Left ventricle myocardium inferior (tissue), 1 donor: Measurements from ENCODE around the gene ARL3. TPM values are rescaled to one million over a fixed set of nuclear protein-coding genes. Genes with fewer than 3 reads are reported as not detected.

Experiments
- DNase-seq: peaks from one replicate; pipeline ENCODE4 v3.0.0-alpha.2; 2020
- H3K27ac ChIP-seq: fragments of 200-600 bp; replicated peaks from 2 replicates; pipeline ENCODE4 v1.8.0; 2021
- H3K27me3 ChIP-seq: fragments of 200-600 bp; 2 replicates; pipeline ENCODE4 v1.8.0; 2021; ENCODE audit warnings: low read depth
- H3K36me3 ChIP-seq: fragments of 200-600 bp; 2 replicates; pipeline ENCODE4 v1.8.0; 2021
- H3K4me1 ChIP-seq: fragments of 200-600 bp; 2 replicates; pipeline ENCODE4 v1.8.0; 2021
- H3K4me3 ChIP-seq: fragments of 200-600 bp; 2 replicates; pipeline ENCODE4 v1.8.0; 2021; ENCODE audit warnings: mild to moderate bottlenecking, moderate library complexity
- H3K9me3 ChIP-seq: fragments of 200-600 bp; replicated peaks from 2 replicates; pipeline ENCODE4 v1.8.0; 2021
- CTCF ChIP-seq: fragments of 200-600 bp; IDR thresholded peaks from 2 replicates; pipeline ENCODE4 v1.8.0; 2021; ENCODE audit warnings: antibody characterized with exemption, mild to moderate bottlenecking, borderline replicate concordance
- intact Hi-C: fragments of 100-400 bp; cut with micrococcal nuclease; formaldehyde crosslinking; loops from one replicate; pipeline ENCODE4 v1.11.0; 2022
- total RNA-seq: library from RNA; stranded (reverse); fragmentation: NEBNext Ultra II Directional; extraction: Animal tissue kit (Norgen Biotek cat#: 25700); gene quantifications from one replicate; pipeline ENCODE4 v1.2.1, GENCODE V29; 2021
- donor health status: DM: no; HTN: yes; CAD: no; lungs with severe emphysema.

Gene ARL3
- total RNA-seq, 1 donor from 2014 or later, result 13.4 TPM

- intact Hi-C loops, result no loop called here
- Histone ChIP-seq H3K27ac (peak overlapping the region; percentile 99), H3K27me3 (no peaks in the 10 kb centered on the region), H3K9me3 (no peaks in the 10 kb centered on the region), H3K36me3 (no peaks in the 10 kb centered on the region), H3K4me1 (peaks cover 46% of the 10 kb centered on the region), H3K4me3 (peak overlapping the region; percentile 82)
- no peak for TF ChIP-seq CTCF
- peak; percentile 100 for DNase-seq
These were observed 72.1 kb downstream of the ARL3 start for GRCh38 chr10:102641880-102642735.

- DNase-seq, result no peak
- intact Hi-C loops, result no loop called here
These were observed 72.8 kb downstream of the ARL3 start for GRCh38 chr10:102641402-102641801.

GRCh38 chr10:102639537-102639936, 74.7 kb downstream of the ARL3 start:
- Histone ChIP-seq H3K4me1 (peaks cover 30% of the 10 kb centered on the region), H3K27me3 (no peaks in the 10 kb centered on the region), H3K36me3 (no peaks in the 10 kb centered on the region), H3K9me3 (no peaks in the 10 kb centered on the region), H3K27ac (no peak overlapping the region), H3K4me3 (no peak overlapping the region)
- intact Hi-C loops, result no loop called here
- DNase-seq, result no peak
- no peak for TF ChIP-seq CTCF

More at GRCh38 chr10:102641402-102641801, 72.8 kb downstream of the ARL3 start:
- TF ChIP-seq CTCF, result no peak
- Histone ChIP-seq H3K9me3 (no peaks in the 10 kb centered on the region), H3K4me1 (peaks cover 39% of the 10 kb centered on the region), H3K36me3 (no peaks in the 10 kb centered on the region), H3K27me3 (no peaks in the 10 kb centered on the region), H3K4me3 (peak overlapping the region; percentile 82), H3K27ac (peak overlapping the region; percentile 99)

- no peak for TF ChIP-seq CTCF
- Histone ChIP-seq H3K36me3 (peaks cover 3% of the 10 kb centered on the region), H3K4me3 (no peak overlapping the region), H3K4me1 (peaks cover 50% of the 10 kb centered on the region), H3K27ac (peak overlapping the region; percentile 91), H3K27me3 (no peaks in the 10 kb centered on the region), H3K9me3 (no peaks in the 10 kb centered on the region)
- intact Hi-C loops, result no loop called here
- DNase-seq, result no peak
These were observed 78.8 kb downstream of the ARL3 start for GRCh38 chr10:102635377-102635776.

GRCh38 chr10:102634686-102635085, 79.5 kb downstream of the ARL3 start:
- TF ChIP-seq CTCF, result no peak
- H3K4me1 ChIP-seq, result peaks cover 56% of the 10 kb centered on the region

More at GRCh38 chr10:102634686-102635085, 79.5 kb downstream of the ARL3 start:
- Histone ChIP-seq H3K4me3 (no peak overlapping the region), H3K9me3 (no peaks in the 10 kb centered on the region), H3K27ac (peak overlapping the region; percentile 91), H3K36me3 (peaks cover 3% of the 10 kb centered on the region), H3K27me3 (no peaks in the 10 kb centered on the region)
- intact Hi-C loops, result no loop called here
- DNase-seq, result no peak
